Mesendoderm (in vitro differentiated cells): Measurements from ENCODE around the gene TNNC1.

Source experiments
- DNase-seq: peaks from one replicate; pipeline ENCODE4 v3.0.0; 2013
- H2AK5ac ChIP-seq: 2 replicates; pipeline ENCODE4 v1.6.1; 2013; ENCODE audit warnings: low read length, inconsistent platforms
- H2BK120ac ChIP-seq: 2 replicates; pipeline ENCODE4 v1.6.1; 2013; ENCODE audit warnings: low read depth, mild to moderate bottlenecking, low read length, moderate library complexity, mixed read lengths
- H2BK15ac ChIP-seq: replicated peaks from 2 replicates; pipeline ENCODE4 v1.6.1; 2013; ENCODE audit warnings: low read depth, mild to moderate bottlenecking, moderate library complexity
- H2BK5ac ChIP-seq: 2 replicates; pipeline ENCODE4 v1.6.1; 2013; ENCODE audit warnings: low read length, inconsistent platforms
- H3K18ac ChIP-seq: 2 replicates; pipeline ENCODE4 v1.6.1; 2013; ENCODE audit warnings: mild to moderate bottlenecking, low read length, mixed read lengths
- H3K23ac ChIP-seq: one replicate; pipeline ENCODE4 v1.6.1; 2013; ENCODE audit warnings: low read length
- H3K27ac ChIP-seq: 2 replicates; pipeline ENCODE4 v1.5.1; 2013; ENCODE audit warnings: low read depth, mild to moderate bottlenecking, inconsistent platforms, low read length, moderate library complexity
- H3K27me3 ChIP-seq: 2 replicates; pipeline ENCODE4 v1.6.1; 2013; ENCODE audit warnings: low read length, control low read depth, mild to moderate bottlenecking, inconsistent platforms; ENCODE audit not compliant: insufficient read depth, poor library complexity
- H3K36me3 ChIP-seq: 2 replicates; pipeline ENCODE4 v1.6.1; 2013; ENCODE audit warnings: low read length, inconsistent platforms; ENCODE audit not compliant: control insufficient read depth, insufficient read depth
- H3K4ac ChIP-seq: one replicate; pipeline ENCODE4 v1.6.1; 2013; ENCODE audit warnings: low read depth, mild to moderate bottlenecking, low read length, moderate library complexity
- H3K4me1 ChIP-seq: 2 replicates; pipeline ENCODE4 v1.6.1; 2013; ENCODE audit warnings: low read depth, low read length, inconsistent platforms; ENCODE audit not compliant: control insufficient read depth
- H3K4me2 ChIP-seq: 2 replicates; pipeline ENCODE4 v1.6.1; 2013; ENCODE audit warnings: low read length
- H3K4me3 ChIP-seq: 2 replicates; pipeline ENCODE4 v1.5.1; 2013; ENCODE audit warnings: mild to moderate bottlenecking, low read length
- H3K56ac ChIP-seq: one replicate; pipeline ENCODE4 v1.6.1; 2013; ENCODE audit warnings: low read length
- H3K79me1 ChIP-seq: 2 replicates; pipeline ENCODE4 v1.6.1; 2013; ENCODE audit warnings: low read length, inconsistent platforms
- H3K79me2 ChIP-seq: 2 replicates; pipeline ENCODE4 v1.6.1; 2013; ENCODE audit warnings: mild to moderate bottlenecking, low read length; ENCODE audit not compliant: control insufficient read depth, insufficient read depth
- H3K9ac ChIP-seq: 2 replicates; pipeline ENCODE4 v1.6.1; 2013; ENCODE audit warnings: low read length, inconsistent platforms
- H4K5ac ChIP-seq: one replicate; pipeline ENCODE4 v1.6.1; 2013; ENCODE audit warnings: low read length
- H4K8ac ChIP-seq: one replicate; pipeline ENCODE4 v1.6.1; 2013; ENCODE audit warnings: low read depth, mild to moderate bottlenecking, control low read depth, low read length, moderate library complexity
- WGBS: extraction: QIAGEN DNeasy Blood & Tissue Kit; methylation state at CpG from one replicate; pipeline ENCODE4 v1.1.7; 2013; ENCODE audit warnings: low lambda C conversion rate, missing lambda C conversion rate; ENCODE audit not compliant: insufficient coverage; ENCODE audit errors: extremely low coverage; 5-methylcytosine and 5-hydroxymethylcytosine counted together

The TNNC1 gene

DNA sequence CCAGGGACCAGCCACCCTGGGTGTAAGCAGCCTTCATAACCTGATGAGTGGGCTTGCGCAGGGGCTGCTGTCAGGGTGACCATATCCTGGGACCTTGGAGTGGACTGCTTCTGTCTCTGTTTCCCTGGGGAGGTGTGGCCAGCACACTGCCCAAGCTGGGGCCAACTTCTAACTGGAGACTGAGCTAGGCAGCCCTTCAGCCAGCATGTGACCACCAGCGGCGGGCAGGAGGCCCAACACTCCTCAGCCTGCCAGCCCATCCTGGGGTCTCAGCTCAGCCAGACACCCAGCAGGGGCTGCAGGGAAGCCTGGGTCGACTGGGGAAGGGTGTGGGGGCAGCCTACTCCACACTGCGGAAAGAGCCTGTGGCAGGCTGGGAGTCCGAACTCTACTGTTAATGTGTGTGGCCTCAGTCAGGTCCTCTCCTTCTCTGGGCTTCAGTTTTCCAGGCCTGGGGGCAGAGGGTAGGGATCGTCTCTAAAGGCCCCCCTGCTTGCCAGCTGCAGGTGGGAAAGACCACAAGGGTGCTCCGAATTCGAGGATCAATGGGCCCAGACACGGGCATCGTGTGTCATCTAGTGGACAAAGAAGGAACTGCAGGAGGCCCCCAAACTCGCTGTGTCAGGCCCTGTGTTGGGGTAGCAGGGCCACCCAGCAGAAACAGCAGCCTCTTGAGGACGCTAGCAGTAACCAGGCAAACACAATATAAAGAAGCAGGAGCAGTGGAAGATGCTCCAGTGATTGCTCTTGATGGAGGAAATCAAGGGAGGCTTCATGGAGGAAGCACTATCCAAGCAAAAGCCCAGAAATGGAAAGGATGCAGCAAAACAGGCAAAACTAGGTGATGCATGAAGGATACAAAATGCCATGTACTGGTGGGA, 7.0 kb downstream of the TNNC1 start:
- H3K23ac ChIP-seq = no peak overlapping the region
- no peak overlapping the region for H4K8ac ChIP-seq
- no peak overlapping the region for H3K56ac ChIP-seq
- H4K5ac ChIP-seq = no peak overlapping the region
- H2BK5ac ChIP-seq = no peak overlapping the region
- H2BK120ac ChIP-seq = no peak overlapping the region
- no peaks in the 10 kb centered on the region for H3K36me3 ChIP-seq
- no CpG with 5 or more reads among the region's 13 CpGs for WGBS
- no peak overlapping the region for H3K27ac ChIP-seq
- H3K18ac ChIP-seq = no peak overlapping the region
- H2AK5ac ChIP-seq = no peak overlapping the region
- no peaks in the 10 kb centered on the region for H3K4me1 ChIP-seq
- H3K4ac ChIP-seq = no peak overlapping the region
- no peak overlapping the region for H3K9ac ChIP-seq
- H3K4me3 ChIP-seq = no peak overlapping the region
- H3K79me1 ChIP-seq = no peaks in the 10 kb centered on the region
- H3K79me2 ChIP-seq = no peaks in the 10 kb centered on the region
- H2BK15ac ChIP-seq = no peak overlapping the region
- H3K27me3 ChIP-seq = no peaks in the 10 kb centered on the region
- no peak overlapping the region for H3K4me2 ChIP-seq
- DNase-seq = peak; percentile 87

DNA sequence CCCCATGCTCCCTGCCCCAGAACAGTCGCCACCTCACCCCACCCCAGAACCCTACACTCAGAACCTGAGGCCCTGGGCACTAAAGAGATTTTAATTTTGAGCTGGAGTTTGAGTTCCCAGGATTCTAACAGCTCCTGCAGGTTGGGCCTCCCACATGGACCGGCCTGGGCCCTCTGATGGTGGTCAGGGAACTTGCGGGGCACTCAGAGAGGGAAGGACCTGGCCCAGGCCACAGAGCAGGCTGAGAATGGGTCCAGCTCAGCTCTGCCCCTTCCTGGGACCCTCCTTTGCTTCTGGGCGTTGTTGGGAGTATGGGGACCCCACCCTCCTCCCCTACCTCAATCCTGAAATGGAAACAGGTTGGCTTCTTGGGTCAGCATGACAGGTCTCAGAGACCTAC, 7.8 kb downstream of the TNNC1 start:
- no peak overlapping the region for H4K8ac ChIP-seq
- H3K27ac ChIP-seq = no peak overlapping the region
- no CpG with 5 or more reads among the region's 4 CpGs for WGBS
- H3K36me3 ChIP-seq = no peaks in the 10 kb centered on the region
- no peaks in the 10 kb centered on the region for H3K27me3 ChIP-seq
- no peak overlapping the region for H3K9ac ChIP-seq
- H3K4me2 ChIP-seq = no peak overlapping the region
- no peak overlapping the region for H2BK120ac ChIP-seq
- H3K79me1 ChIP-seq = no peaks in the 10 kb centered on the region
- no peak for DNase-seq
- H3K23ac ChIP-seq = no peak overlapping the region
- H4K5ac ChIP-seq = no peak overlapping the region
- H2BK15ac ChIP-seq = no peak overlapping the region
- H2BK5ac ChIP-seq = no peak overlapping the region
- H3K56ac ChIP-seq = no peak overlapping the region
- H3K4me3 ChIP-seq = no peak overlapping the region
- no peaks in the 10 kb centered on the region for H3K4me1 ChIP-seq
- no peak overlapping the region for H3K4ac ChIP-seq
- H3K79me2 ChIP-seq = no peaks in the 10 kb centered on the region
- no peak overlapping the region for H3K18ac ChIP-seq
- H2AK5ac ChIP-seq = no peak overlapping the region

DNA sequence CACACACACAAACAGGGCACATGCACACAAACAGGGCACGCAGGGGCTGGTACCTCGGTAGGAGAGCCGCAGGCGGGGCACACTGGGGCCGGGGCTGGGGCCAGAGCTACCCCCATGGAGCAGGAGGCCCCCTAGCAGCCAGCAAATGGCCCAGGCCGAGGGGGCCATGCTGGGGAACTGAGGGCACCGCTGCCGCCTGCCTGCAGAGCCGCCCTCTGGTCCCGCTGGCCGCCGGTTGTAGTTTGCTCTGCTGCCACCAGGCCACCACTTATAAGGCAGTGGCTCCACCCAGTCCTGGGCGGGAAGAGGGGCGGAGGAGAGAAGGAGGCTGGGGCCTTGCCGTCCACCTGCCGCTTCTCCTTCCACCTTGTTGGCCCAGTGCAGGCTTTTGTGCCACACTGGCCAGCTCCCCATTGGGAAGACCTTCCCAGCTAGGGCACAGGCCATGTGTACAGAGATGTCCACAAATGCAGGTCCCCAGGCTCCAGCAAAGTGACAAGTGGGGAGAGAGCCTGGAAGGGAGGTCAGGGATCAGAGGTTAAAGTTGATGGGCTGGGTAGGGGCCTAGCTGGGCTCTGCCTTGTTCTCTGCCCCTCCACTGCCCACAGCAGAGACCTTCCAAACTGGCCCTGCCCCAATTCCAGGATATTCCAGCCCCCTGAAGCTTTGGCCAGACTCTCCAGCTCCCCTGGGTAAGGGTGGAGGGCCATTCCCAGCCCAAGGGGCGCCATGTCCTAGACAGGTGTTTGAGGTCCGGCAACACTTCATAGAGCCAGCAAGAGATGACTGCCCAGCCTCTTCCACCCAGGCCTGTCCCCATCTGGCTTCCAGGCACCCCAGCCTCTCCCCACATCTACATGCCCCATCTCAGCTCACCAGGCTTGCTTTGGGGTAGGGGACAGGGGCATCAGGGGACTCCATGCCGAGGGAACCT, 8.7 kb downstream of the TNNC1 start, which contains the start of gene SEMA3G:
Gene SEMA3G, minus strand, starts transcription at position 244 of the 934 bp plus-strand sequence. Its CDS starts 76 bp downstream, at position 168.
- Histone ChIP-seq H3K36me3 (no peaks in the 10 kb centered on the region), H3K27ac (no peak within 1 kb of the TSS), H3K18ac (no peak within 1 kb of the TSS), H3K79me2 (no peaks in the 10 kb centered on the region), H3K9ac (peak within 1 kb of the TSS; percentile 42), H3K4me2 (no peak within 1 kb of the TSS), H3K56ac (peak within 1 kb of the TSS; percentile 83), H3K4ac (no peak within 1 kb of the TSS), H4K5ac (no peak within 1 kb of the TSS), H2BK5ac (no peak within 1 kb of the TSS), H2BK15ac (no peak within 1 kb of the TSS), H2BK120ac (no peak within 1 kb of the TSS), H2AK5ac (peak within 1 kb of the TSS; percentile 45), H3K4me1 (no peaks in the 10 kb centered on the region), H3K4me3 (no peak within 1 kb of the TSS), H3K27me3 (no peaks in the 10 kb centered on the region), H3K23ac (peak within 1 kb of the TSS; percentile 24), H3K79me1 (no peaks in the 10 kb centered on the region), H4K8ac (no peak within 1 kb of the TSS)
- WGBS = no CpG with 5 or more reads among the region's 19 CpGs
- peak; percentile 89 for DNase-seq

DNA sequence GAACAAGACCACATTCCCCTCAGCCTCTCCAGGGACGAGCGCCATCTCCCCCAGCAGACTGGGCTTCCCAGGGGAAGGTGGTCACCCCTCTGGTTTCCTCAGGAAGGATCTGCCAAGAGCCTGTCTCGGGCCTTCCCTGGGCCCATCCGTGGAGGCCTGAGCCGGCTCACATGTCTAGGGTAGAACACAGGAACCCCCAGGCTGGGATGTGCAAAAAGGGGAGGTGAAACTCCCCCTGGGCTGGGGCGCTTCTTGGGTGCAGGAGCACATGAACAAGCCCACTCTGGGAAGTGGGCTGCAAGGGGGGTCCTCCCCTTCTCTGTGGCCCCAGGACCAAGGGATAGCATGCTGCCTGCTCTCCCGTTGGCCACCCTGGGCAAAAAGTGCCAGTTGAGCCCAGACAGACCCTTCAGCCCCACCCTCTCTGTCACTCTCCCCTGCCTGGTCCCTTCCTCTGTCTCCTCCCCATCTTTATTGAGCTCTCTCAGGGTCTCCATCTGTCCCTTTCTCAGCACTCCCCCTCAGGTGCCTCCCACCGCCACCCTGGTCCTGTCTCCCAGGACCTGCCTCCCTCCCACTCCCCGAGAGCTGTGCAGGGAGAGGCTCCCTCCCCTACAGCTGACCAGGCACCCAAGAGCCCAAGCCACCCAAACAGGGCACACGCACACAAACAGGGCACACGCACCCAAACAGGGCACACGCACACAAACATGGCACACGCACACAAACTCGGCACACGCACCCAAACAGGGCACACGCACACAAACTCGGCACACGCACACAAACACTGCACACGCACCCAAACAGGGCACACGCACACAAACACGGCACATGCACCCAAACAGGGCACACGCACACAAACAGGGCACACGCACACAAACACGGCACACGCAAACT, 9.8 kb downstream of the TNNC1 start:
- Histone ChIP-seq H3K27me3 (no peaks in the 10 kb centered on the region), H3K18ac (no peak overlapping the region), H2BK120ac (no peak overlapping the region), H3K9ac (no peak overlapping the region), H4K5ac (no peak overlapping the region), H3K4ac (no peak overlapping the region), H3K79me1 (no peaks in the 10 kb centered on the region), H3K4me1 (no peaks in the 10 kb centered on the region), H2BK5ac (no peak overlapping the region), H3K79me2 (no peaks in the 10 kb centered on the region), H3K27ac (no peak overlapping the region), H2BK15ac (no peak overlapping the region), H3K4me2 (no peak overlapping the region), H3K56ac (peak overlapping the region; percentile 83), H4K8ac (no peak overlapping the region), H3K23ac (no peak overlapping the region), H2AK5ac (no peak overlapping the region), H3K4me3 (no peak overlapping the region), H3K36me3 (no peaks in the 10 kb centered on the region)
- no CpG with 5 or more reads among the region's 25 CpGs for WGBS
- no peak for DNase-seq

DNA sequence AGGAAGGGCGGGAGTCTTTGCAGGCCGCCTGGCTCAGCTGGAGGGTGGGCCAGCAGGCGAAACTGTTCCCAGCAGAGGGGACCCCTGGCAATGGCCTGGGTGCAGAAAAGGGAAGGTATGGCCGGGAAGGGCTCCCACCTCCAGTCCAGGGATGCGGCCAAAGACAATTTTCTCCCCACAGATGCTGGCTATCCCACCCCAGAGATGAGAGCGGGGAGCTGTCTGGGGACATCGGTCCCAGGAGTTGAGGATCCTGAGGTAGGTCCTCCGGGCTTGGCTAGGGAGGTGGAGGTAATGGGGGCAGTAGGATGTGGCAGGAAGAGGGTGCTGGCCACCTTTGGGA, 10.6 kb downstream of the TNNC1 start:
- H3K56ac ChIP-seq = no peak overlapping the region
- H3K23ac ChIP-seq = peak overlapping the region; percentile 24
- H3K36me3 ChIP-seq = no peaks in the 10 kb centered on the region
- H3K18ac ChIP-seq = no peak overlapping the region
- no peak overlapping the region for H3K27ac ChIP-seq
- H3K79me2 ChIP-seq = no peaks in the 10 kb centered on the region
- no peak for DNase-seq
- no peak overlapping the region for H2AK5ac ChIP-seq
- no peak overlapping the region for H2BK15ac ChIP-seq
- H4K8ac ChIP-seq = no peak overlapping the region
- H3K9ac ChIP-seq = no peak overlapping the region
- no peaks in the 10 kb centered on the region for H3K27me3 ChIP-seq
- no CpG with 5 or more reads among the region's 8 CpGs for WGBS
- H3K4me2 ChIP-seq = no peak overlapping the region
- H3K4me1 ChIP-seq = no peaks in the 10 kb centered on the region
- H2BK5ac ChIP-seq = no peak overlapping the region
- no peak overlapping the region for H2BK120ac ChIP-seq
- H3K4me3 ChIP-seq = no peak overlapping the region
- no peak overlapping the region for H4K5ac ChIP-seq
- no peaks in the 10 kb centered on the region for H3K79me1 ChIP-seq
- no peak overlapping the region for H3K4ac ChIP-seq
